Endothelial cell (in vitro differentiated cells): ENCODE measurements around the gene SETX. TPM values are rescaled to one million over a fixed set of nuclear protein-coding genes. Genes with fewer than 3 reads are reported as not detected.

ENCODE experiments used
- DNase-seq: peaks from one replicate; pipeline ENCODE4 v3.0.0; 2021; ENCODE audit warnings: low spot score
- H3K27ac Mint-ChIP-seq: one replicate; pipeline ENCODE4 v1.8.0; 2021; ENCODE audit warnings: mixed read lengths, inconsistent platforms; ENCODE audit not compliant: unreplicated experiment
- H3K27me3 Mint-ChIP-seq: one replicate; pipeline ENCODE4 v1.8.0; 2021; ENCODE audit warnings: mild to moderate bottlenecking, moderate library complexity, mixed read lengths, inconsistent platforms; ENCODE audit not compliant: unreplicated experiment
- H3K36me3 Mint-ChIP-seq: one replicate; pipeline ENCODE4 v1.8.0; 2021; ENCODE audit warnings: mild to moderate bottlenecking, low read depth, mixed read lengths, inconsistent platforms; ENCODE audit not compliant: unreplicated experiment
- H3K4me1 Mint-ChIP-seq: one replicate; pipeline ENCODE4 v1.8.0; 2021; ENCODE audit warnings: mild to moderate bottlenecking, mixed read lengths, inconsistent platforms; ENCODE audit not compliant: unreplicated experiment
- H3K4me3 Mint-ChIP-seq: one replicate; pipeline ENCODE4 v1.8.0; 2021; ENCODE audit warnings: mild to moderate bottlenecking, mixed read lengths, inconsistent platforms; ENCODE audit not compliant: unreplicated experiment
- H3K9me3 Mint-ChIP-seq: one replicate; pipeline ENCODE4 v1.8.0; 2021; ENCODE audit warnings: mixed read lengths, inconsistent platforms; ENCODE audit not compliant: unreplicated experiment
- CTCF ChIP-seq: fragments of 200-600 bp; sonication (generic); IDR thresholded peaks from one replicate; pipeline ENCODE4 v1.5.0; 2021; ENCODE audit warnings: antibody characterized with exemption; ENCODE audit not compliant: unreplicated experiment
- total RNA-seq: library from RNA; stranded (reverse); fragmentation: NEBNext Ultra II Directional; extraction: Animal tissue kit (Norgen Biotek cat#: 25700); gene quantifications from one replicate; pipeline ENCODE4 v1.2.1, GENCODE V29; 2021; ENCODE audit not compliant: unreplicated experiment

The SETX gene
- total RNA-seq, 1 donor from 2014 or later: 169 TPM

DNA sequence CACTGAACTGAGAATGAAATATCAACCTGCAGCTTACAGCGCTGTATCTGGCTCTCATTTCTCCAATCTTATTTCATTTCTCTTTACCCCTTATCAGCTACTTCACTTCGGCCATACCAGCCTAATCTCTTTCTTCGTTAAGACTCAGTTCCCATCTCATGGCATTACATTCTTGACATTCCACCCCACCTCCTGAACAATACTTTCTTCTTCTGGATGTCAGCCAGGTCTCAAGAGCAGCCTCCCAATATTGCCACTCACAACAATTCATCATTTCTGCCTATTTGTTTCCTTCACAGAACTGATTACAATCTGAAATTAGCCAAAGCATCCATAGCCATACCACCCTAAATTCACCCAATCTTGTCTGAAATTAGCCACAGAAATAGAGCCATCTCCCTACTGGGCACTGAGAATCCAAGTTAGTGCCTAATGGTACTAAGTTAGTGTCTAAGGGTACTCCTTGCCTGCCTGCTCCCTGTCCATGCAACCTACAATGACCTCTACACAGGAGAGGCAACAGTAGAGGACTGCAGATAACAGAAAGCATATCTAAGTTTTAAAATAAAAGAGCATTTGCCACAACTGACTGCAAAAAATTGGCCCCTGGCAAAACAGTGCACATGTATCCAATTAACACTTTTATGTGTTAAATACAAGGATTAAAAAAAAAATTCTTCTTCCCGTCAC lies 35.2 kb downstream of the SETX start:
- Mint-ChIP-seq H3K4me3 (peak overlapping the region; percentile 74), H3K27me3 (peaks cover 4% of the 10 kb centered on the region), H3K9me3 (no peaks in the 10 kb centered on the region), H3K4me1 (peaks cover 38% of the 10 kb centered on the region), H3K27ac (peak overlapping the region; percentile 81), H3K36me3 (peaks cover 29% of the 10 kb centered on the region)
- no peak for TF ChIP-seq CTCF
- DNase-seq: no peak

DNA sequence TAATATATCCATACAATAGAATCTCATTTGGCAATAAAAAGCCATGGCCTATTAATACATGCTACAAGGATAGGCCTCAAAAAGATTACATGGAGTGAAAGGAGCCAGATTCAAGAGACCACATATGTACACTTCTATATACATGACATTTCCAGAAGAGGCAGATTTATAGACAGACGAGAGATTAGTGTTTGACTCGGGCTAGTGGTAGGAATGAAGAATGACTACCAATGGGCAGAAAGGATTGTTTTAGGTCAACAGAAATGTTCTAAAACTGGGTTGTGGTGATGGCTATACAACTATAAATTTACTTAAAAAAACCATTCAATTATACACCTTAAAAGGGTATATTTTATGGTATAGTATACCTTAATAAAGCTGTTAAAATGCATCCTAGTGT lies 41.9 kb downstream of the SETX start:
- no peak for DNase-seq
- peak; percentile 35 for TF ChIP-seq CTCF
- H3K4me3 Mint-ChIP-seq: no peak overlapping the region
- no peaks in the 10 kb centered on the region for H3K4me1 Mint-ChIP-seq
- H3K9me3 Mint-ChIP-seq: no peaks in the 10 kb centered on the region
- no peak overlapping the region for H3K27ac Mint-ChIP-seq
- no peaks in the 10 kb centered on the region for H3K27me3 Mint-ChIP-seq
- peaks cover 32% of the 10 kb centered on the region for H3K36me3 Mint-ChIP-seq

GRCh38 chr9:132312426-132312825 lies 42.4 kb downstream of the SETX start:
- no peak for TF ChIP-seq CTCF
- no peak for DNase-seq
- Mint-ChIP-seq H3K9me3 (no peaks in the 10 kb centered on the region), H3K4me1 (no peaks in the 10 kb centered on the region), H3K4me3 (no peak overlapping the region), H3K27ac (no peak overlapping the region), H3K36me3 (peaks cover 32% of the 10 kb centered on the region), H3K27me3 (no peaks in the 10 kb centered on the region)

DNA sequence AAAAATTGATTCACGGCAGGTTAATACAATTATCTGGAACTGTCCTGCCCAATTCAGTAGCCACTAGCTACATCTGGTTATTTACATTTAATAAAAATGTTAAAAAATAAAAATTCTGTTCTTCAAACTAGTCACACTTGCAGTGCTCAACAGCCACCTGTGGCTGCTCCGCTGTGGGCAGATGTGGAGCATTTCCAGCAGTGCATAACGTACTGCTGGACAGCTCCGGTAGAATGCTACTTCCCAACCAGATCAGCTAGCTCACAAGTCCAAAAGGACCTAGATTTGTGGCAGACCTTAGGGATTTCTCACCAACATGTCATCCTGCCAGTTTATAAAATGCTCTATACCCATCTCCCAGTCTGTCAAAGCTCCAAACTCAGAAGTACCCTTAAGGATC lies 42.8 kb downstream of the SETX start:
- H3K36me3 Mint-ChIP-seq: peaks cover 32% of the 10 kb centered on the region
- no peaks in the 10 kb centered on the region for H3K9me3 Mint-ChIP-seq
- no peak overlapping the region for H3K27ac Mint-ChIP-seq
- no peak for DNase-seq
- H3K4me3 Mint-ChIP-seq: no peak overlapping the region
- no peak for TF ChIP-seq CTCF
- H3K4me1 Mint-ChIP-seq: no peaks in the 10 kb centered on the region
- H3K27me3 Mint-ChIP-seq: no peaks in the 10 kb centered on the region

DNA sequence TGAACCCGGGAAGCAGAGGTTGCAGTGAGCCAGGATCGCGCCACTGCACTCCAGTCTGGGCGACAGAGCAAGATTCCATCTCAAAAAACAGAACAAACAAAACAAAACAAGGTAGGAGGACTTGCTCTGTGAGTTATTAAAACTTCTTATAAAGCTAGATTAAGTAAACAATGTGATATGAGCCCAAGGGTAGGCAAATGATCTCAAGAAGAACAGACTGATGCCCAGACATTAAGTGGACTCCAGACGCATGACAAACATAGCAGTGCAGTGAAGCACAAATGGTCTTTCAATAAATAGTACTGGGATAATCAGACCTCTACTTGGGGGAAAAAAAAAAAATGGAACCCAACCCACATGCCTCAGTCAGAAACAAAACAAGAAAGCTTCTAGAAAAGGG lies 45.7 kb downstream of the SETX start:
- TF ChIP-seq CTCF: no peak
- Mint-ChIP-seq H3K4me1 (no peaks in the 10 kb centered on the region), H3K36me3 (peaks cover 43% of the 10 kb centered on the region), H3K27me3 (no peaks in the 10 kb centered on the region), H3K4me3 (no peak overlapping the region), H3K9me3 (no peaks in the 10 kb centered on the region), H3K27ac (peak overlapping the region; percentile 24)
- no peak for DNase-seq
